Regular cardiac myocyte (primary cell): Measurements from ENCODE around the gene ARPP19. TPM values are rescaled to one million over a fixed set of nuclear protein-coding genes. Genes with fewer than 3 reads are reported as not detected.

Experiments used
- total RNA-seq: library from RNA; depleted of rRNA; stranded (reverse); fragments of >200 nt; gene quantifications from 2 replicates; pipeline ENCODE4 v1.2.3, GENCODE V29; 2014

Gene ARPP19
- total RNA-seq, result 103 and 131 TPM in 2 replicates

GRCh38 chr15:52568601-52569585 is at the start of gene ARPP19:
ARPP19 (minus strand) TSS chr15:52569030; CDS start chr15:52568892, 138 bp downstream.

GRCh38 chr15:52528564-52529340 is 40.1 kb downstream of the ARPP19 start, which contains the start of gene MYO5A:
MYO5A (minus strand) TSS chr15:52528880; CDS start chr15:52528806, 74 bp downstream.

Other genes with a start within 250 kb of the ARPP19 start
- 44.3 and 50.2 TPM in 2 replicates for gene MYO5A, start 40.1 kb downstream of the ARPP19 start, total RNA-seq
- gene ATOSA, start 110.4 kb upstream of the ARPP19 start, total RNA-seq, result 10.9 and 15.2 TPM in 2 replicates
- not detected in 2 replicates for gene ONECUT1, start 221.3 kb upstream of the ARPP19 start, total RNA-seq